ENCODE results near the gene EMX2.

DNA sequence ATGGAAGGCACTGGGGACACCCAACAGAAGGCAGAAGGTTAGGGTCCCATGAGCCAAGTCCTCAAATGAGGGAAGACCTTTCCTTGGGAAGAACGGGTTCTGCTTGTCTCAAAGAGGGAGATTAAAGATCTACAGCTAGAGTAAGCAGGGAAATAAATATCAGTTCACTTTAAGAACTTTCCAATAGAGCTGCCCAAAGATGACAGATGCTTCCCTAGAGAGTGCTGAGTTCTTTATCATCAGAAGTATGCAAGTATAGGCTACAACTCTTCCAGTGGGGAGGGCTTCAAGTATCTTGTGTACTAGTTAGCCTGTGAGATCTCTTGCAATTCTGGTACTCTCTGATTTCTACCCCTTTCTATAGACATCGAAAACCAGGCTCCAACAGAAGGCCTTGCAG, 39.4 kb downstream of the EMX2 start:
- TF ChIP-seq, protein P1, sequence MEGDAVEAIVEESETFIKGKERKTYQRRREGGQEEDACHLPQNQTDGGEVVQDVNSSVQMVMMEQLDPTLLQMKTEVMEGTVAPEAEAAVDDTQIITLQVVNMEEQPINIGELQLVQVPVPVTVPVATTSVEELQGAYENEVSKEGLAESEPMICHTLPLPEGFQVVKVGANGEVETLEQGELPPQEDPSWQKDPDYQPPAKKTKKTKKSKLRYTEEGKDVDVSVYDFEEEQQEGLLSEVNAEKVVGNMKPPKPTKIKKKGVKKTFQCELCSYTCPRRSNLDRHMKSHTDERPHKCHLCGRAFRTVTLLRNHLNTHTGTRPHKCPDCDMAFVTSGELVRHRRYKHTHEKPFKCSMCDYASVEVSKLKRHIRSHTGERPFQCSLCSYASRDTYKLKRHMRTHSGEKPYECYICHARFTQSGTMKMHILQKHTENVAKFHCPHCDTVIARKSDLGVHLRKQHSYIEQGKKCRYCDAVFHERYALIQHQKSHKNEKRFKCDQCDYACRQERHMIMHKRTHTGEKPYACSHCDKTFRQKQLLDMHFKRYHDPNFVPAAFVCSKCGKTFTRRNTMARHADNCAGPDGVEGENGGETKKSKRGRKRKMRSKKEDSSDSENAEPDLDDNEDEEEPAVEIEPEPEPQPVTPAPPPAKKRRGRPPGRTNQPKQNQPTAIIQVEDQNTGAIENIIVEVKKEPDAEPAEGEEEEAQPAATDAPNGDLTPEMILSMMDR (IDR thresholded peaks at IDR 0.05 in 2 of 3, conservative IDR thresholded peaks at IDR 0.05 in 1 of 3; ENCODE audit: borderline replicate concordance in 1 of 3, insufficient read depth in 1 of 3, low read depth in 2 of 3, low read length in 2 of 3): no peak
- TF ChIP-seq EZH2 (IDR thresholded peaks at IDR 0.05) (no peak), POLR2A (IDR thresholded peaks at IDR 0.05; ENCODE audit: borderline replicate concordance, extremely low read depth, insufficient read depth, insufficient read length) (no peak), JUND (IDR thresholded peaks at IDR 0.05) (no peak), SP1 (IDR thresholded peaks at IDR 0.05; ENCODE audit: low read depth) (no peak), SIN3A (IDR thresholded peaks at IDR 0.05; ENCODE audit: low read depth) (no peak), EZH2phosphoT487 (IDR thresholded peaks at IDR 0.05; ENCODE audit: borderline replicate concordance) (no peak)
- TF ChIP-seq, protein P2, sequence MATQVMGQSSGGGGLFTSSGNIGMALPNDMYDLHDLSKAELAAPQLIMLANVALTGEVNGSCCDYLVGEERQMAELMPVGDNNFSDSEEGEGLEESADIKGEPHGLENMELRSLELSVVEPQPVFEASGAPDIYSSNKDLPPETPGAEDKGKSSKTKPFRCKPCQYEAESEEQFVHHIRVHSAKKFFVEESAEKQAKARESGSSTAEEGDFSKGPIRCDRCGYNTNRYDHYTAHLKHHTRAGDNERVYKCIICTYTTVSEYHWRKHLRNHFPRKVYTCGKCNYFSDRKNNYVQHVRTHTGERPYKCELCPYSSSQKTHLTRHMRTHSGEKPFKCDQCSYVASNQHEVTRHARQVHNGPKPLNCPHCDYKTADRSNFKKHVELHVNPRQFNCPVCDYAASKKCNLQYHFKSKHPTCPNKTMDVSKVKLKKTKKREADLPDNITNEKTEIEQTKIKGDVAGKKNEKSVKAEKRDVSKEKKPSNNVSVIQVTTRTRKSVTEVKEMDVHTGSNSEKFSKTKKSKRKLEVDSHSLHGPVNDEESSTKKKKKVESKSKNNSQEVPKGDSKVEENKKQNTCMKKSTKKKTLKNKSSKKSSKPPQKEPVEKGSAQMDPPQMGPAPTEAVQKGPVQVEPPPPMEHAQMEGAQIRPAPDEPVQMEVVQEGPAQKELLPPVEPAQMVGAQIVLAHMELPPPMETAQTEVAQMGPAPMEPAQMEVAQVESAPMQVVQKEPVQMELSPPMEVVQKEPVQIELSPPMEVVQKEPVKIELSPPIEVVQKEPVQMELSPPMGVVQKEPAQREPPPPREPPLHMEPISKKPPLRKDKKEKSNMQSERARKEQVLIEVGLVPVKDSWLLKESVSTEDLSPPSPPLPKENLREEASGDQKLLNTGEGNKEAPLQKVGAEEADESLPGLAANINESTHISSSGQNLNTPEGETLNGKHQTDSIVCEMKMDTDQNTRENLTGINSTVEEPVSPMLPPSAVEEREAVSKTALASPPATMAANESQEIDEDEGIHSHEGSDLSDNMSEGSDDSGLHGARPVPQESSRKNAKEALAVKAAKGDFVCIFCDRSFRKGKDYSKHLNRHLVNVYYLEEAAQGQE (IDR thresholded peaks at IDR 0.05; ENCODE audit: low read depth): no peak
